ENCODE measurements around the gene DEK.

DNA sequence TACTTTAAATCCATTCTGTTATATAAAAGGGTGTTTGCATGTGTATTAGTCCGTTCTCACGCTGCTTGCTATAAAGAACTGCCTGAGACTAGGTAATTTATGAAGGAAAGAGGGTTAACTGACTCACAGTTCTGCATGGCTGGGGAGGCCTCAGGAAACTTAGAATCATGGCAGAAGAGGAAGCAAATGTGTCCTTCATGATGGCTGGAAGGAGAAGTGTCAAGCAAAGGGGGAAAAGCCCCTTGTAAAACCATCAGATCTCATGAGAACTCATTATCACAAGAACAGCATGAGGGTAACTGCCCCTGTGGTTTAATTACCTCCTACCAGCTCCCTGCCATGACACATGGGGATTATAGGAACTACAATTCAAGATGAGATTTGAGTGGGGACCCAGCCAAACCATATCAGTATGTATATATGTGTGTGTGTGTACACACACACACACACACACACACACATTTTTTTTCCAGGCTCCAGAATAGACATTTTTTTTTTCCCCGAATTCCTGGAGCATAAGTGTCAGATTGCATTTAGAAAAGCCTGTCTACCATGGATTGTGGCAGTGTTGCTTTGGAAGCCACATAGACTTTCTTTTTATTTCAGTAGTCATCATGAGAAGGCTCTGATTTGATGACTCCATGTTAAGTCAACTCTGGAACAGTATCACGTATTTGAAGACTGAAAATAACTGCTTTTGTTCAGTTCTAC is 77.6 kb downstream of the DEK start:
- TF ChIP-seq POLR2AphosphoS5 (IDR thresholded peaks at IDR 0.05; ENCODE audit: low read depth) (no peak), CTCF (IDR thresholded peaks at IDR 0.05; ENCODE audit: insufficient read depth, low read length) (no peak), REST (IDR thresholded peaks at IDR 0.05; ENCODE audit: insufficient replicate concordance, low read depth) (no peak)
